Osteoblast (primary cell): ENCODE results near the gene MKRN2OS. TPM values are rescaled to one million over a fixed set of nuclear protein-coding genes. Genes with fewer than 3 reads are reported as not detected.

ENCODE experiments used
- DNase-seq: peaks from one replicate; pipeline ENCODE4 v3.0.0; 2011; ENCODE audit warnings: low spot score, mixed read lengths; ENCODE audit not compliant: insufficient read length; ENCODE audit errors: missing footprints
- H2AFZ ChIP-seq: 2 replicates; pipeline ENCODE4 v1.6.0; 2011; ENCODE audit warnings: mild to moderate bottlenecking, low read length
- H3K27ac ChIP-seq: 2 replicates; pipeline ENCODE4 v1.5.1; 2011; ENCODE audit warnings: mild to moderate bottlenecking, low read depth, low read length, moderate library complexity
- H3K27me3 ChIP-seq: 2 replicates; pipeline ENCODE4 v1.6.0; 2012; ENCODE audit warnings: mild to moderate bottlenecking, control low read depth, inconsistent platforms, low read length, moderate library complexity; ENCODE audit not compliant: insufficient read depth
- H3K36me3 ChIP-seq: 2 replicates; pipeline ENCODE4 v1.5.1; 2011; ENCODE audit warnings: mild to moderate bottlenecking, low read length, control low read depth, moderate library complexity; ENCODE audit not compliant: insufficient read depth
- H3K4me1 ChIP-seq: 2 replicates; pipeline ENCODE4 v1.5.1; 2011; ENCODE audit warnings: mild to moderate bottlenecking, low read length, control low read depth, moderate library complexity; ENCODE audit not compliant: insufficient read depth
- H3K4me2 ChIP-seq: 2 replicates; pipeline ENCODE4 v1.6.0; 2011; ENCODE audit warnings: mild to moderate bottlenecking, low read length; ENCODE audit not compliant: insufficient read depth
- H3K4me3 ChIP-seq: fragments of 200-600 bp; sonication (generic); 3 replicates; pipeline ENCODE4 v1.5.1; 2012; ENCODE audit warnings: mild to moderate bottlenecking, low read length, inconsistent platforms; ENCODE audit not compliant: insufficient read depth
- H3K79me2 ChIP-seq: 2 replicates; pipeline ENCODE4 v1.6.0; 2012; ENCODE audit warnings: mild to moderate bottlenecking, low read length, control low read depth, inconsistent platforms; ENCODE audit not compliant: insufficient read depth
- H3K9me3 ChIP-seq: 2 replicates; pipeline ENCODE4 v1.5.1; 2011; ENCODE audit warnings: low read depth, low read length, control low read depth
- H4K20me1 ChIP-seq: 2 replicates; pipeline ENCODE4 v1.6.0; 2012; ENCODE audit warnings: mild to moderate bottlenecking, low read length, control low read depth; ENCODE audit not compliant: insufficient read depth
- CTCF ChIP-seq: IDR thresholded peaks from 2 replicates; pipeline ENCODE4 v1.5.1; 2011; ENCODE audit warnings: mild to moderate bottlenecking, low read depth, low read length, moderate library complexity; ENCODE audit errors: extremely low read depth
- total RNA-seq: library from RNA; depleted of rRNA; stranded (reverse); fragments of >200 nt; gene quantifications from 2 replicates; pipeline ENCODE4 v1.2.3, GENCODE V29; 2012

MKRN2OS gene
- total RNA-seq, 1 donor = not detected

DNA sequence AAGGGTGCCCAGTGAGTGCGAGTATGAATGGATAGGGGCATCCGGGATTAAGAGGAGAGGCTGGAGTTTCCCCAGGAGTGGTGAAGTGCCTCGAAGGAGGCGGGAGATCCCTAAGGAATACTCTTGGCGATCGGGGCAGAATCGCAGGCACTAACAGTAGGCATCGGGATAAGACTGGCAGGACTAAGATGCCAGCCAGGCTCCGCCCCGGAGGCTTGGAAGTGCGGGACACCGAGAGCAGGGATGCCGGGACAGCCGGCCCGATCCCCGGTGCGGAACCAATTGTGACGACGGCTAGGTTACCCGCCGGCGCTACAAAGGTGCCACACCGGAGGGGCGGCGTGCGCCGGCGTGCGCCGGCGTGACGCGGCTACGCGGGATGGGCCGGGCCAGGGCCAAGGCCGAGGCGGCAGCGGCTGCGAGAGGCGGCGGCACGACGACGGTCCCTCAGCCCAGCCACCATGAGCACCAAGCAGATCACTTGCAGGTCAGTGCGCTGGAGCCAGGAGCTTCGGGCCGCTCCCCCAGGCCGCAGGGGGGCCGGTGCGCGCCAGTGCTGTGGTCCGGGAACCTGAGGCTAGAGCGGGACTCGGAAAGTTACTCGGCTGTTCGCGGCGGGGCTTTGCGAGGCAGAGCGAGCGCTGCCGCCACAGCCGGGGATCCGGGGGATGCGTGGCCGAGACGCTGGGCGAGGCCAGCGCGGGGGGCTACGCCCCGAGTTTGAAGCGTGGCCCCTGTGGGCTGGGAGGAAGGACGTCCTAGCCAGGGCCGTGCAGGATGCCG lies 11.6 kb upstream of the MKRN2OS start, which contains the start of gene MKRN2:
Gene MKRN2 (plus strand): TSS at position 398 of the 783 bp plus-strand sequence. CDS start 64 bp downstream, at position 462.
- peak within 1 kb of the TSS; percentile 100 for H2AFZ ChIP-seq
- H3K36me3 ChIP-seq = no peaks in the 10 kb centered on the region
- H3K4me2 ChIP-seq = peak within 1 kb of the TSS; percentile 97
- H3K9me3 ChIP-seq = no peaks in the 10 kb centered on the region
- peak within 1 kb of the TSS; percentile 96 for H3K4me3 ChIP-seq
- peak; percentile 92 for DNase-seq
- no peak for TF ChIP-seq CTCF
- H3K4me1 ChIP-seq = peaks cover 9% of the 10 kb centered on the region
- peaks cover 37% of the 10 kb centered on the region for H4K20me1 ChIP-seq
- peaks cover 49% of the 10 kb centered on the region for H3K79me2 ChIP-seq
- H3K27ac ChIP-seq = peak within 1 kb of the TSS; percentile 92
- no peaks in the 10 kb centered on the region for H3K27me3 ChIP-seq

GRCh38 chr3:12556314-12556689 lies 11.0 kb upstream of the MKRN2OS start:
- no peaks in the 10 kb centered on the region for H3K36me3 ChIP-seq

DNA sequence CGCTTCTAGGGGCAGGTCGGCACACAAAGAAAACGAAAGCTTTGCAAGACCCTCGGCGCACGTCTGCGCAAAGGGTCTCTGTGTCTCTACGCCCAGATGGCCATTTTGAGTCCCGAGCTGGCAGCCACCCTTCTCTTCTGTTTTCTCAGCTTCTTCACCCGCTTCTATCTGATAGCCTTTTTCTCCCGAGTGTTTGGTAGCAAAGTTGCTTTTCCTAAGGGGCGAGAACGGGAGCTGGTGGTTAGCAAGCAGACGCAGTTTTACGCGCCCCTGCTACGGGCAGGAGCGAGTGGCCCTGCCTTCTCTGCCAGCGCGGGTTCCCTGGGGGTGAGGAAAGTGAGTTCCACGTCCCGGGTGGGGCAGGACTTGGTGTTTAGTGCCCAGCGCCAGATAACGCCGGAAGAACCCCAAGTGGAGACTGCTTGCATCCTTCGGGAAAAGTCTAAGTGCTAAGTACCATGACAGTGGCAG lies 8.7 kb upstream of the MKRN2OS start:
- no peak for TF ChIP-seq CTCF
- H3K27ac ChIP-seq = no peak overlapping the region

More at GRCh38 chr3:12556314-12556689, 11.0 kb upstream of the MKRN2OS start:
- peak overlapping the region; percentile 92 for H3K27ac ChIP-seq
- no peaks in the 10 kb centered on the region for H3K27me3 ChIP-seq
- H3K4me1 ChIP-seq = peaks cover 9% of the 10 kb centered on the region
- H2AFZ ChIP-seq = peak overlapping the region; percentile 100
- H3K4me2 ChIP-seq = peak overlapping the region; percentile 97
- H3K9me3 ChIP-seq = no peaks in the 10 kb centered on the region
- H3K4me3 ChIP-seq = peak overlapping the region; percentile 96
- DNase-seq = no peak
- H3K79me2 ChIP-seq = peaks cover 43% of the 10 kb centered on the region
- no peak for TF ChIP-seq CTCF
- H4K20me1 ChIP-seq = peaks cover 31% of the 10 kb centered on the region

More for the DNA sequence above, 8.7 kb upstream of the MKRN2OS start:
- H3K79me2 ChIP-seq = peaks cover 20% of the 10 kb centered on the region
- peaks cover 8% of the 10 kb centered on the region for H4K20me1 ChIP-seq
- H3K4me2 ChIP-seq = peak overlapping the region; percentile 85
- peaks cover 5% of the 10 kb centered on the region for H3K27me3 ChIP-seq
- H3K9me3 ChIP-seq = no peaks in the 10 kb centered on the region
- H2AFZ ChIP-seq = peak overlapping the region; percentile 91
- peaks cover 9% of the 10 kb centered on the region for H3K4me1 ChIP-seq
- H3K36me3 ChIP-seq = no peaks in the 10 kb centered on the region
- H3K4me3 ChIP-seq = peak overlapping the region; percentile 77
- peak; percentile 46 for DNase-seq
